NCI-H82 (cell line): Measurements from ENCODE around the gene AGBL4.
"Not testable (repeated sequence)": the region's sequence is repeated elsewhere in the genome, so short reads cannot be mapped to it uniquely, and the experiment has no call there.

Experiments used
- DNase-seq: peaks from one replicate; lab custom pipeline; 2025; lab: John Stamatoyannopoulos, UW

The AGBL4 gene

DNA sequence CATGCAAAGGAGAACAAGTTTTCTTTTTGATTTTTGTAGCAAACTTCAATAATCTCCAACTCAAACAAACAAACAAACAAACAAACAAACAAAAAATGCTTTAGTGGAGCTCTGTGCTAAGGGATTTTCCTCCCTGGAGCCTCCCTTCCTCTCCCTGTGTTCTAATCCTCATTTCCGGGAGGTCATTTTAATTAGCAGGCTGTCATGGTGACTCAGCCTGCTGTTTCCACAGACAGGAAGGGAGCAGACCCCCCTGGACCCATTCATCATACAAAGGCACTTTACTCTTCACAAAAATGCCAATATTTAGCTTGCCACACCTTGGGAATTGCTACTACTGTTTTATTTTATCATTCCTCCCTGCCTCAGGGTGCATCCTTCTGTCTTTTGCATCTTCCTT, 1490.8 kb downstream of the AGBL4 start:
- peak; percentile 87 for DNase-seq

- peak; percentile 94 for DNase-seq
Observed at GRCh38 chr1:48530727-48531351, 1492.9 kb downstream of the AGBL4 start.

- no peak for DNase-seq
Observed at GRCh38 chr1:48527051-48527450, 1496.7 kb downstream of the AGBL4 start.

- DNase-seq, result peak; percentile 84
Observed at GRCh38 chr1:48526008-48526710, 1497.6 kb downstream of the AGBL4 start.

- no peak for DNase-seq
Observed at GRCh38 chr1:48524892-48525467, 1498.8 kb downstream of the AGBL4 start.

DNA sequence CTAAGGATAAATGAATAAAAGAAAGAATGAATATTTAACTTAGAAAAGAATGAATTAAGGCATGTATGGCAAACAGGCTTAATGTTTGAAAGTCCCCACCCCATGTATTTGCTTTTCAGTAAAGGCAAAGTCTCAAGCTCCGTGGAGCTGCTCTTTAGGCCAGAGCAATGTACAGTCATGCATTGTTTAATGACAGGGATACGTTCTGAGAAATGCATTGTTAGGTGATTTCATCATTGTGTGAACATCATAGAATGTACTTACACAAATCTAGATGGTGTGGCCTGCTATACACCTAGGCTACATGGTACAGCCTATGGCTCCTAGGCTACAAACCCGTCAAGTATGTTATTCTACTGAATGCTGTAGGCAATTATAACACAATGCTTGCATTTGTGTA, 1500.2 kb downstream of the AGBL4 start:
- no peak for DNase-seq

DNA sequence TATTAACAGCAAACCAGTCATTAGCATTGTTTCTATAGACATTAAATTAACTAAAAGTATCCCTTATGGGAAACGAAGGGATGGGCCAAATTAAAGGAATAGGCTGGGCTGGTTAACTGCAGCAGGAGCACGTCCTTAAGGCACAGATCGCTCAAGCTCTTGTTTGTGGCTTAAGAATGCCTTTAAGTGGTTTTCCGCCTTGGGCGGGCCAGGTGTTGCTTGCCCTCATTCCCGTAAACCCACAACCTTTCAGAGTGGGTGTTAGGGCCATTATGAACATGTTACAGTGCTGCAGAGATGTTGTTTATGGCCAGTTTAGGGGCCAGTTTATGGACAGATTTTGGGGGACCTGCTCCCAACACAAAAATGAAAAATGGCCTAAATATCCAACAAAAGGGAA, 1503.9 kb downstream of the AGBL4 start:
- DNase-seq, result not testable (repeated sequence)

- peak; percentile 62 for DNase-seq
Observed at GRCh38 chr1:48506870-48507269, 1516.9 kb downstream of the AGBL4 start.

DNA sequence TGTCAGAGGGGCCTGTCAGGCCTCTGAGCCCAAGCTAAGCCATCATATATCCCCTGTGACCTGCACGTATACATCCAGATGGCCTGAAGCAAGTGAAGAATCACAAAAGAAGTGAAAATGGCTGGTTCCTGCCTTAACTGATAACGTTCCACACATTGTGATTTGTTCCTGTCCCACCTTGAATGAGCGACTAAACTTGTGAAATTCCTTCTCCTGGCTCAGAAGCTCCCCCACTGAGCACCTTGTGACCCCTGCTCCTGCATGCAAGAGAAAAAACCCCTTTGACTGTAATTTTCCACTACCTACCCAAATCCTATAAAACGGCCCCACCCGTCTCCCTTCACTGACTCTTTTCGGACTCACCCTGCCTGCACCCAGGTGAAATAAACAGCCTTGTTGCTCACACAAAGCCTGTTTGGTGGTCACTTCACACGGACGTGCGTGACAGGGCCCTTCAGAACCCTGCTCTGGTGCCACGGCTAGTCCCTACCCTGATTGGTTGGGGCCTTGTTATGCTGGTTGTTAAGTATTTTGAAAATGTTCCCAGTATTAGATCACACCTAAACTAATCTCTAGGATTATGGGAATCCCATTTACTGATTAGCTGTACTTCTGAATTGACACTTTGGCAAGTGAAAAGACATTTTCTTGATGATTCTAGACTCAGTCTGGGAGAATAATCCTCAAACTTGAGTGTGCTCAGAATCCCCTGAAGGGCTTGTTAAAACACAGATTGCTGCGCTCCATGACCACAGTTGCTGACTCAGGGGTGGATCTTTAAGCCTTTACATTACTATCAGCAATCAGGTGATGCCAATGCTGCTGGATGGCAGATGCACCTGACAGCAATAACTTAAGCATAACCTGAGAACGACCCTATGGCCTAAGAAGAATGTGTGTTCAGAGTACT, 1523.0 kb downstream of the AGBL4 start:
- DNase-seq, result peak; percentile 96

DNA sequence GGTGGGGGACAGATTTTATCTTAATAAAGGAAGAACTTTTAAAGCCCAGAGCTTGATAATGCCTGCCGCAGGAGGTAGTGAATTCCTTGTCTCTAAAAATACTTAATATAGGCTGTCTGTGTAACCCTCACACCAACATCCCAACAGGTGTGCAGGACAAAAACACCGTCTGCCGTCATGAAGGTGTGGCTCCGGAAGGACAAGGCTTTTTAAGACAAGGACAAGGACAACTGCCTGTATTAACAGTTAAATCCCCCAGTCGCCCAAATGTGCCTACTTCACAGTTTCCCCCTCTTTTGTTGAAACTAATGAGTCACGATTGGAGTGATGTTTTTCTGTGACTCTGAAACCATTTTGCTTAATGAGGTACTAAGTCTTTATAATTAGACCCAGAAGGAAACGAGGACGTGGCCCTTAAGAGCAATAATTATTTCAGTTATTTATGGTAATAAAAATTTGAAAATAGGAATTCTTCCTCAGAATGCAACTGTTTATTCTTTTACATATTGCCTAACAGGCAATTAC, 1524.5 kb downstream of the AGBL4 start:
- DNase-seq, result peak; percentile 28

DNA sequence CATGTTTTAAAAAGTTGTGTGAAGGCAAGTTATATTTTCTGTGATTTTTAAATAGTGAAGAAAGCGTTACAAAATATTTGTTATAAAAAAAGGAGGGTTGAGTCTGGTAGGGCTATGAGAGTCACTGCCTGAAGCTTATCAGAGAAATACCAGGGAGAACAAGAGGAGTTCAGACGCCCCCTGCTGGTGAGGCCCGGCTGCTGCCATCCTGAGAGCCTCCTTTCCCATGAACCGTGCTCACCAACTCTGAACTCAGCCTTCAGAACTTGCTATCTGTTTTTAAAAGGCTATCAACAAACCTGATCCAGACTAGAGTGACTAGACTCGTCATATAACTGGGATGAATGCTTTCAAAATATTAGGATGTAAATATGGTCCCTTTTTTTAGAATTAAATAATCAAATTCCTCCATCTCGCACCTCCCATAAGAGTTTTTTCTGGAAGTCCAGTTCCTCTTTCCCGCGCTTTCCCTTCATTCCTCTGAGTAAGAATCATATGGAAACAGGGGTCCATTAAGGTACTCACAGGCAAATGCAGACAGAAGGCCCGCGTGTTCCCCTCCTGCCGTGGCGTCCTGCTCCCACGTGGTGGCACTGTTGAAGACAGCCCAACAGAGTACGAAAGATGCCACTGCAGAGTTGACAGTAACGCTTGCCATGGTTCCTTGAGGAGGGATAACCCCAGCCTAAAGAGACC, 1525.5 kb downstream of the AGBL4 start:
- DNase-seq, result peak; percentile 93

DNA sequence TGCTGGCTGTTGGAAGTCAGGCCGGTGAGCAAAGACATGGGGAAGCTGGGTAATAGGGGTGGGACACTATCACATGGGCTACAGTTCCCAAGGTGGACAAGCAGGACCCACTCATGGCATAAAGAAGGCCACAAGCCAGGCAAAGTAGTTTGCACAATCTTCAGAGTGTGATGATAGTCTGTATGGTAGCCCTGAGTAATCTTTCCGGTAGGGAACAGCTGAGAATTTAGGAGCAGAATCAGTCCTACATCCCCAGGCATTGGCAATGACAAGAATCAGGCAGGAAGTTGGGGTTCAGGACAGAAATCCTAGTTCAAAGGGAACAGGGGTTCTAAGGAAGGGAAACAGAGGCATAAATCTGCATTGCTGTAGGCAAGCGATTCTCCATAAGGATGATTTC, 1527.8 kb downstream of the AGBL4 start:
- DNase-seq, result no peak

GRCh38 chr1:48495166-48495565, 1528.6 kb downstream of the AGBL4 start:
- peak; percentile 31 for DNase-seq

DNA sequence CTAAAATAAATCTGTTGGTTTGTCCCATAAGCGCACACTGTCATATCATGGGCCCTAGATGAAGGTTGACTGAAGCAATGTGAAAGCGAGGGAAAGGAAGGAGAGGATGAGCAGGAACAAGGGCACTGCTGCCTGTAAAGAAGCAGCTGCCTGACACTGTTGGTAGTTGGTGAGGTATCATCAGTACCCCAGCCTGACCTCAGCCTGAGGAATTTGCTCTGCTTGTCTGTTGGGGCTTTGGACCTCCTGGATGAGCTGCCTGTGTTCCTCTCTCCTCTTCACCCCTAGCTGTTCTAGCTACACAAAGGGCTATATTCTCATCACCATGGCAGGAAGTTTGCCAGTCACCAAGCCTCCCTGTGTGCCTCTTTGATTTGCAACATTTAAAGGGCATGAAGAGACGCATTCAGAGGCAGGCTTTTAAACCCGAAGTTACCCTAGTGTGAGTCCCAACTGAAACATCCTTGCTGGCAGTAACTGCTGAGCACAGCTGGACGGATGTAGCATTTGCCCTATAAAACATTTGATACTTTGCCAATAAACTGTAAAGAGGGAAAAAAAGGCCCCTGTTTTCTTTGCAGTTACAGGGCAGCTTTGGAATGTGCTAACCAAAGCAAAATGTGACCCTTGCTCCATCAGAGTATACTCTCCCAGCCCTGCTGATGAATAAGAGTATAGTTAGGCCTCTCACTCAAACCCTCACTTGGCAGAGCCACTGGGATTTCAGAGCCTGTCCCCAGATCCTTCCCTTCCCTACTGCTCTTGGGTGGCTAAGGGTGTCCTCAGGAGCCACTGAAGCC, 1529.6 kb downstream of the AGBL4 start:
- no peak for DNase-seq

DNA sequence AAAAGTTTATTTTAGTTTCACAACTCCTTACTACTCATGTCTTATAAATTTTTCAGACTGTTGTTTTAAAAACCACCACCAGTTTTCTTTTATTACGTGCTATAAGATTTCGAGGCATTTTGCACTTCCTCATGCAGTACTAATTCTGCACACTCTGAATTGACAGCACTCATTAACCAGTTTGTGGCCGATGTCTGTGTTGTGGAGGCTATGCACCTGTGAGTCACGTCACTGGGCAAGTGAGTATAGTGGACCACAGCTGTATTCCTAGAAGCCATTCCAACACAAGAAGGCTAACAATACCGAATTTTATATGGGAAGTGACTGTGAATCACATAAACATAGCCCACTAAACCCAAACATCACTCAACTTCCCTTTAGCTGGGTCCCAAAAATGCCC, 1530.7 kb downstream of the AGBL4 start:
- DNase-seq, result no peak

GRCh38 chr1:48492392-48492791, 1531.4 kb downstream of the AGBL4 start:
- DNase-seq, result no peak

DNA sequence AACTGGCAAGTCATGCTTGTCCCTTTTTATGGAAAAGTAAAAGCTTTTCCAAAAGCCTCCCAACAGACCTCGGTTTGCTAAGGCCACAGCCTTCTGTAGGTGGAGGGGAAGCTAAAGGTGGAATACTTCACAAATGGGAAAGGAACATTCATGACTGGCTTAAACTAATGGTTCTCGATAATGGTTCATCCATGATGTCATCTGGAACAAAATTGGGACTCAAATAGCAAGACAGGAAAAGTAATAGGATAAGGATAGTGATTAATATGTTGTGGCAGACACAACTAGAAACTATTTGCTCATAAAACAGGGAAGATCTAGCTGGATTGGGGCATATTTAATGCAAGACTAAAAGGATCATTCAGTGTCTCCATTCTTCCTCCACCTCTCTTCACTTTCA, 1535.0 kb downstream of the AGBL4 start:
- DNase-seq, result no peak
